HG02588 (cell line): ENCODE data around the gene KL.
A peak's percentile ranks its signal among the peaks of the same experiment; 100 is the strongest.

Experiments used
- ATAC-seq: cut with Tn5 transposase; IDR thresholded peaks from one replicate; pipeline ENCODE4 v1.9.1; 2021; ENCODE audit warnings: mild to moderate bottlenecking, moderate library complexity; ENCODE audit not compliant: unreplicated experiment

The KL gene

DNA sequence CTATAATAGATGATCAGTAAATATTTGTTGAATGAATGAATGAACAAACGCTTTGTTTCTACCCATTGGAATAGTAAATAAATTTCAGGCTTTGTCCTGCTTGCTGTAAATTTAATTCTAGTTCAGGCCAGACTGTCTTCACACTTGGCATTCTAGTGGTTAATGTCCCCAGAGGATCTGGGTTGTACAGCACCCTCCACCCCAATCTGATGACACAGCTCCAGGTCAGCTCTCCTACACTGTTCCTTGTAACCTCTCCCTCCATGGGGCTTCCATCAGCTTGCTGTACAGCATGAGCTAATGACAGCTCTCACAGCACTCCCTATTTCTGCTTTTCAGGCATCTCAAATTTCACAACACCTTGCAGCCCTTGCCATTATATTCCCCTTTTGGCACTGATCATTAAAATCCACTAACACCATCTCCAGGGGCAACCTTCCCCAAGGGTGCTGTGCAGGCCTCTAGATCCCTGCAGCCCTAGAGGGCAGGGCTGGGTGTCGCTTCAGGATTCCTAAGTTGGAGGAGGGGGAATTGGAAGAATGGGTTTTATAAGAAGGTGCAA is 12.7 kb upstream of the KL start:
- ATAC-seq = no peak

DNA sequence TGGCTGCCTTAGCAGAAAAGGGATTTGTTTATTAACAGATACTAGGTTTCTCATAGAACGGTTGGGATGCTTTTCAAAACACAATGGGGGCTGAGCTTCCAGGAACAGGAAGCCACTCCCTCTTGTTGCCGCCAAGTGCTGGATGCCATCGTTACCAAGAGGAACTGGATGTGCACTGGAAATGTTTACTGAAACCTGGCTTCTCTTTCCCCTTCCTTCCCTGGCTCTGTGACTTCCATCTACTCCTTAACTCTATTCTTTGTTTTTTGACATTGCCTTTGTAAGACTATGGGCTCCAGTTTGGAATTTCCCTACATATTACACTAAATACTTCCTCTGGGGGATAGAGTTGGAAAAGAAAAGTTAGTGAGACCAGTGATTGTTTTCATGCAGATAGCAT is 11.7 kb upstream of the KL start:
- no peak for ATAC-seq

DNA sequence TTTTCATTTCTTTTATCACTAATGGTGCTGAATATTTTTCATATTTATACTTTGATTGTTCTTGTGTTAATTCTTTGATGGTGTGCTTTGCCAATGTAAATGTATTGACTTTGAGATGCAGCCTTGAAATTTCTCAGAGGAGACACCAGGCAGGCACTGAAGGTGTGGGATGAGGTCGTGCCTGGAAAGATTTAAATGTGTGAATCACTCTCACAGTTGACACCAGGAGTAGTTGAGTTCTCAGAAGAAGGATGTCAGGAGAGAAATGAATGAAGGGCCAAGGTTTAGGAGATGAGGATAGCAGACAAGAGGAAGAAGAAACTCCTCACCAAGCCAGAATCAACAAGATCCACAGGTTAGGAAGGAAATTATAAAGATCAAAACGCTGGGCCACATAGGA is 10.1 kb upstream of the KL start:
- no peak for ATAC-seq

DNA sequence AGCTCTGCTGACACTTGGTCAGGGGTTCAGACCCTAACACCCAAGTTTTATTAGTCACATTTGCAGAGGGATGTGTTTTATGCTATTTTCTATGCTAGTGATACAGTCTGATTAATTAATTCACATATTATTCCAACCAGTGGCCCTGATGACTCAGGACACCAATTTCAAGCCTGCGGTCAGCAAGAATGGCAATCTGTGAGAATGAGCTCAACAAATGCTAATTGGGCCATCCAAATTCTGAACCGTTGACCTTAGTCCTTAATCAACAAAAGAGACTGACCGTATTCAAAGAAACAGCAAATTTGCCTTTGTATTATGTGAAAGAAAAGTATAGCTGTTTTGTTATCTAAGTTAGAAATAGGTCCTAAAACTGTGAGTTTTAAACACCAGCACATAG is 9.6 kb upstream of the KL start:
- ATAC-seq = no peak

DNA sequence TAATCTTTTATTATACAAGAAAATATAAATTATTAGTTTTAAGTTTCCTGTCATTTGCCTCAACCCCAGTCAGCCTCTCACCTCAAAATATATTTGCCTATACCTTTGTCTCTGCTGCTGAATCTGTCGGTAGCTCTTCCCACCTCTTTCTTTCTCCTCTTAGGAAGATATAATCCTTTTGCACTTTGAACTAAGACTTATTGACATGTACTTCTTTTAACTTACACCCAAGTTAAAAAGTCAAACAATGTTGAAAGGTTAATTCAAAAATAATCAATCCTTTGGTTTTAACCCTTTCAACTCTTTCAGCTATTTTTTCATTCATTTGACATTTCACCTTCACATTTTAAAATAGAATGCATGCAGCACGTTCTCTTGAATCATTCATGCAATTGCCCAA is 9.0 kb upstream of the KL start:
- ATAC-seq = no peak

DNA sequence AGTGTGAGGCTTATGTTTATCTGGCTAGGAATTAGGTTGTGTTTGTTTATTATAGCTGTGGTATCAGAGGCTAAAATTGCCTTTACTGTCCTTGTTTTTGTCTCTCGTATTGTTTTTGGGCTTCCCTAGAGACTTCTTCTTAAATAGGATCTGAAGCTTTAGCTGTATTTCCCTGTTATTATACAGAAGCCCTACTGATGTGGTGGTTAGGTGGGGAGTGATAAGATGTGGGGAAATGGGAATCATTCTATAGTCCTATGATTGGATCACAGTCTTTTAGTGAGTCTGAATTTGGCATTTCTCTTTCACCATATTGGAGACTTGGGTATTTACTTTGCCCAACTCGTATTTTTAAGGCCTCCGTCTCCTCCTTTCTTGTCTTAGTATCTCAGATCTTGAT is 8.3 kb upstream of the KL start:
- no peak for ATAC-seq

DNA sequence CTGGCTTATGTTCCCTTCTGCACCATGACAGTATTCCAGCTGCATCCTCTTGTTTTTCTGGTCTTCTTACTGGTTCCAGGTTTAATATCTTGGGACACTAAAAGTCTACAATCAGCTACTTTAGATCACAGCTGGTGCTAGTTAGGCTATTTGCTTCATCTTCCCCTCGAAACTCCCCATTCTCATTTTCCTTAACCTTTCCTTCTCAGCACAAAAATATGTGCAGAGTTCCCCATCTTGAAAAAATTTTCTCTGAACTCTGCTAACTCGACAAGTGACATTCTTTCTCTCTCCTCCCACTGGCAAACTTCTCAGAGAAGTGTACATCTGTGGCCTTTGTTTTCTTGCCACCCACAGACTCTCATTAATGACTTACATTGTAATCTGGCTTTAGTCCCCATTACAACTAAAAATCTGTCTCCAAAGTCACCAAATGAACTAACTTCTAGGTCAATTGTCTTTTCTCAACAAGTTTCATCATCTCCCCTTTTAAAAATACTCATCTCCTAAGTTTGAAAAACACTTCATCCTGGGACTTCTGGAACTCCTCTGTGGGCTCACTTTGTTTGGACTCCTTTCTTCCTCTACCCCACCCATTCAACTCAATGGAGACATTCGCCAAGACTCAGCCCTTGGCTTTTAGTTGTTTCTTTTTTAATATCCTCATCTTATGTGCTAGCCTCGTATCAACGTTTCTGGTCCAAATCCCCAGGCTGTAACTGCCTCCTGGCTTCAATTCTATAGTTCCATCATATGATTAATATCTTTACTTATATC is 7.1 kb upstream of the KL start:
- no peak for ATAC-seq

DNA sequence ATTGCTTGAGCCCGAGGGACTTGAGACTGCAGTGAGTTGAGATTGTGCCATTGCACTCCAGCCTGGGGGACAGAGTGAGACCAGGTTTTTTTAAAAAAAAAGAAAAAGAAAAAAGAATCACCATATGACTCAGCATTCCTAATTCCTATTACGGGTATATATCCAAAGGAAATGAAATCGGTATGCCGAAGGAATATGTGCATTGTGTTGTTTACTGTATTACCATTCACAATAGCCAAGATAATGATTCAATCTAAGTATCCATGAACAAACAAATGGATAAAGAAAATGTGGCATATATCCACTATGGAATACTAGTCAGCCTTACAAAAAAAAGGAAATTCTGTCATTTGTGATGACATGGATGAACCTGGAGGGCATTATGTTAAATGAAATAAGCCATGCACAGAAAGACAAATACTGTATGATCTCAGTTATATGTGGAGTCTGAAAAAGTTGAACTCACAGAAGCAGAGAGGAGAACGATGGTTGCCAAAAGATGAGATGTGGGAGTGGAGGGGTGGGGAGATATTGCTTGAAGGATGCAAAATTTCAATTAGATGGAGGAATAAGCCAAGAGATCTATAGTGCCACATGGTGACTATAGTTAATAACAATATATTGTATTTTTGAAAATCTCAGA is 4.3 kb upstream of the KL start:
- no peak for ATAC-seq

DNA sequence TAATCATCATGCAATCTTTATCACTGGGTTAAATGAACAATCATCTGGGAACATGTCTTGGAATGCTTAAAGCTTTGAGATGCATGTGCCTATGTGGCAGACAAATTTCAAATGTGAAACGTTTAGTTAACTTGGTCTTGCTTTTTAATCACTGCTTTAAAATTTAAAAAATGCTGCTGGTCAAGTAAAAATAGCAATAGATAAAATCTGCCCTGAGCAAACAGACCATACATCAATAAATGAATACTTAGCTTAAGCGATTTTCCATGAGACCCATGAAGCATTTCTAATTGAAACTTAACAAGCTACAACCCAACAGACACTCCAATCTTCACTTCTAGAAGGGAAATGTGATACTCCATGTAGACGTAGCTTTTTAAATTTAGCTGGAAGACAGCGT is 1.9 kb upstream of the KL start:
- ATAC-seq = no peak

DNA sequence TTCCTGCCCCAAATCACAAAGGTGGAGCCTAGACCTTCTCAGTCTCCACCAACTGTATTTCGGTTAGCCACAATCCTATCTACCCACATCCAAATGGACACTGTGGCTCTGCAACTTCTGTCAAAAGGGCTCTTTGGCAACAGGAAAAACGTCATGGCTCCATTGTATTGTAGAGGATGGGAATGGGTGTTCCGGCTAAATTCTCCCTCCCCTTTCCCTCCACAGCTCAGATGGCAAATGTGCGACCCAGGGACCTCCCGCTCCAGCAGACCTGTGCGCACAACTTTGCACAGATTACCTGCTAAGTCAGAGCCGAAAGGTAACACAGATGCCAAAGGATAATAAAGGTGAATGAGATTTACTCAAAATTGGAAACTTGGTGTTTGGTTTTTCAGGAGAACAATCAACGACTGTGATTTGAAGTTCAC is 968 bp upstream of the KL start:
- no peak for ATAC-seq

DNA sequence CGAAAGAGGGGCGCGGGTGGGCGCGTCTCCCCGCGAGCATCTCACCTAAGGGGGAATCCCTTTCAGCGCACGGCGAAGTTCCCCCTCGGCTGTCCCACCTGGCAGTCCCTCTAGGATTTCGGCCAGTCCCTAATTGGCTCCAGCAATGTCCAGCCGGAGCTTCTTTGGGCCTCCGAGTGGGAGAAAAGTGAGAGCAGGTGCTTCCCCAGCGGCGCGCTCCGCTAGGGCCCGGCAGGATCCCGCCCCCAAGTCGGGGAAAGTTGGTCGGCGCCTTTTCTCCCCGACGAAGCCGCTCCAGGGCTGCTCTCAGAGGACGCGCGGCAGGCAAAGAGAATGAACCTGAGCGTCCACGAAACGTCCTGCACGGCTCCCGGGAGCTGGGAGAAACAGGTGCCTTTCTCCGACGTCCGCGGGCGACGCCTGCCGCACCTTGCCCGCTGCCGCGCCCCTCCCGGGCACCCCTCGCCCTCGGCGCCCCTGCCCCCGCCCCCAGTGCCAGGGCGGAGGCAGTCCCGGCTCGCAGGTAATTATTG is 366 bp upstream of the KL start:
- no peak for ATAC-seq

DNA sequence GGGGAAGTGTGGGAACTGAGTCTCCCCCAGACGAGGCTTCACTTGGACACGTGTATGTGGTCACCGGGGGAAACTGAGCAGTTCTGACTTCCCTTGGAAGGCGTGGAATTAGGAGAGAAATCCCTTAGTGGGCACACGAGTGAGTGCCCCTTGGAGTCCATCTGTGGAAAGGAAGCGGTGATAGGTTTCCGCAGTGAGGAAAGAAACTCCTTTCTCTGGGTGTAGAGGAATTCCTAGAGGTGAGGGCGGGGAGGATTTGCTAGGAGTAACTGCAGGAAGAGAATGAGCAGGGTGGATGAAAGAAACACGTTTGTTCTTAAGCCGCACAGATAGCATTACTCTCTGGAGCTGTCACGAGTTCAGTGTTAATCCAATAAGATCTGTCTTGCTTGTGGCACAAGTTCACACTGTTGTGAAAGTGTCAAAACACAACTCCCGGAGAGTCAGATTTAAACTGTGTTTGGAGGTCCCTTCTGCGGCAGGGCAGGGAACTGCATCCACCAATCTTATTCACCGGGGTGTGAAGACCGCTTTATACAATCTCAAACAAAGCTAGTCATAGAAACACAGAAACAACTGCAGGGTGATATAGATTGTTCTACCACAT is 1.2 kb downstream of the KL start:
- ATAC-seq = peak; percentile 66

DNA sequence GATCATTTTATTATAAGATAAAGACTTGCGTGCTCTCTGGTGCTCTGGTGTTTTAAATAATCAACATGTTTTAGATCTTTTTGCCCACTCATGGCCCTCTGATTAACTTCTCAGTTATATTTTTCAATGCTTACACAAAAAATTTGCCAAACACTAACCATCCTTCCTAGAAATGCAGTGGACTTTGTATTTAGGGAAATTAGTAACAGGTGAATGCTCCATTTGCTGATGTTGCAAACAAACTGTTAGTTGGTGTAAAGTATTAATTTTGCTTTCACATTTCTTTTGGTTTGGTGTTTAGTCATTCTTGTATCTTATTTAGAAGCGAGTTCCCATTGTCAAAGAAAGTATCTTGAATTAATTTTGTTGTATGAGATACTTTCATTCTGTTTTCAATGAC is 2.7 kb downstream of the KL start:
- ATAC-seq = no peak

DNA sequence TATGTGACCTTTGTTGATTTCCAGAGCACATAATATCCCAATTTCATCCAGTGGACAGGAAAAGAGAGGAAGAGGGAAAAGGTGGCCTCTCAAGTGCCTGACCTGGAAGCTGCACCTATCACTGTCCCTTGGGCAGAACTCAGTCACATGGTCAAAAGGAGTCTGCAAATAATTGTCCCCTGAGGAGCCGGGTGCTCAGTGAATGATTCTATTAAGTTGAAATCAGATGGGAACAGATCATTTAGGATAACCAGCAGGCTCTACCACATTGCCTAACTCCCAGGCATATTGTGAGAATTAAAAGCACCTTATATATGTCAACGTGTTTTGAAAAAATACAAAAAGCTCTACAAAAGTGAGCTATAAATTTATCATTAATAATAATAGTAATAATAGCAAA is 6.8 kb downstream of the KL start:
- ATAC-seq = no peak

DNA sequence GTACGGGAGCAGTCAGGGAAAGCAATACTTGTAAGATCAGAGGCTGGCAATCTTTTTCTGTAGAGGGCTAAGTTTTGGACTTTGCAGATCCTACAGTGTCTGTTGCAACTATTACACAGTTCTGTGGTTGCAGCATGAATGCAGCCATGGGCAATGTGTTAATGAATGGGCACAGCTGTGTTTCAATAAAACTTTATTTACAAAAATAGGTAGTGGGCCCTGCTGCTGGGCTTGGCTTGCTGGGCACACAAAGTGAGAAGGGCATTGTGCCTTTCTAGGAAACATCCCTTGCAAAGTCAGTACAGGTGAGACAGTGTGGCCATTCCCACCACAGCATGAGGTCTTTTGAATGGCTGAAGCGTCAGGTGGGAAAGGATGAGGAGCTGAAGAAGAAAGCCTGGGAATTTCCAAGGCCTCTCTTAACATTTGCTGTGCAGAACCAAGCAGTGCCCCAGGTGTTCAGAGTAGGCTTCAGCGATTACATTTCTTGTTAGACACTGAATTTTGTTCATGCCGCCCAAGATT is 9.1 kb downstream of the KL start:
- no peak for ATAC-seq

DNA sequence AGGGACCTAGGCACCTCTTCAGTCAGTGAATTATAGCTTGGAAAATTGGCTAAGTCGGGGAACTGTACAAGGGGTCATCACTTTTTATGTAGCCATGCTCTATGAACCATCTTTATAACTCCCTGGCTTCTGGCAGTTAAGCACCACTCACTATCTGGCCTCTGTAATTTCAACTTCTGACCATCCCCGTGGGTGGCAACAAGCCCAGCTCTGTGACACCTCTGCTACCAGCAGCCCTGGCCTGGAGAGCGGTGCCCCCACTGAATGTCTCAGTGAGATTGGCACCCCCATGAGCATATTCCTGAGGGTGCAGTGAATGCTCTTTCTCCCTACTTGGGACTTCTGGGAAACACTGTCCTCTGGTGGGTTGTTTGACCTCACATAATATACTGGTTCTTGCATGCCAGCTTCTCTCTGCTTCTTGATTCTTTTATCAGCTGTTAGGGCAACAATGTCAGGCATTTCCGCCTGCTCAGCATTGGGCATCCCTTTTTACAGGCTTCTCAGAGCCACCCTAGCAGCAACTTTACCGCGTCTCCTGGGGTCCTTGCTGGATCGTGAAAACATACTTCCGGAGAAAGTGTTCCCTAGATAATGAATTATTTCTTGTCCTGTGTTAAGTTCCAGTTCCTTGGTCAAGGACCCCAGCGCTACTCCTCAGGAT is 10.4 kb downstream of the KL start:
- ATAC-seq = no peak

DNA sequence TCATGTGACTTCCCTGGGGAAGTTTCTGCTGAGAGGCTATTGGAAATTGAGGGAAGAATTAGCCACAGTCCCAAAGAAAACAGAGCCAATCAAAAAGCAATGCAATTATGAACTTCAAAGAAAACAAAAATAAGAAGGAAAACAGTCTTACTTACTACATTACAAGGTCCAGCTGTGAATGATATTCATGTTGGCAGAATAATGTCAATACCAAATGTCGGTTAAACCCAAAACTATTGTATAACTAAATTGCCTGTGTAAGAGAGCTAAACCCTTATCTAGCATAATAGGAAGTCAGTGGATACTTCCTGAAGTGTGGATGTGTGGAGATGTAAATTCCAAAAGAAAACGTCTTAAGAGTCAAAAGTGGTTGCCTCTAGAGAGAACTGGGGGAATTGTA is 12.4 kb downstream of the KL start:
- ATAC-seq = no peak

DNA sequence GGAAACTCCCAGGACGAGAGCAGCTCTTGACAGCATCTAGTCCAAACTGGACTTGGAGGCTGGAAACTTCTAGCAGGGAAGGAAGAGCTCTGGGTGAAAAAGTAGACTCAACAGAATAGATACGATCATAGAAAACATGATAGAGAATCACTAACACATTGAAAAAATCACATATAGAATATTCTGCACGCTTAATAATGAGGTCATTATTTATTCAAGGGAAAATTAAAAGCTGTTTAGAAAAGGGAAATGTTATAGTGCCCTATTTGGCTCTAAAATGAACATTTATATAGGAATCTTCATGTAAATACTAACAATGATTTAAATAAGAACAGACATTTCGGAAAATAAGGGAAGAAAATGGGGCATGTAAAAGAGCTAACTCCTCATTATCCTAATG is 15.1 kb downstream of the KL start:
- ATAC-seq = no peak

DNA sequence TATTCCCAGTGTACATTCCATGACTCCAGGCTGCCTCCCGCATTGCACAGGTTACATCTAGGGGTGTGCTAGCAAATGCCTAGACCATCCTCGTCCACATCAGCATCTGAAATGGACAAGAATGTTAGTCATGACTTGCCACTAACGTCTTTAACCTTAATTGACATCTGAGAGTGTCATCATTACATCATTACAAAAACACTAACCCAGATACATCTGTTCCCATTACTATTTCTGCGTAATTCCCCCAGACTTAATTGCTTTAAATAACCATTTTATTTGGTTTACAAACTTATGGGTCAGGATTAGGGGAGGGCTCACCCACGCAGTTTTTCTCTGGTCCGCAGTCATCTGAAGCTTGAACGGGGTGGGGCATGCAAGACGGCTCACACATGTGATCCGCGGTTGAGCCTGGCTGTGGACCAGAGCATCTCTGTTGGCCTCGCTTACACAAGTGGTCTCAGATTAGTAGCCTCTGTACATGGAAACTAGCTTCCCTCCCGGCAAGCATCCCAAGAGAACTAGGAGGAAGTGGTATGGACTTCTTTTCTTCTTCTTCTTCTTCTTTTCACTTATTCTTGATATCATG is 15.9 kb downstream of the KL start:
- ATAC-seq = no peak

DNA sequence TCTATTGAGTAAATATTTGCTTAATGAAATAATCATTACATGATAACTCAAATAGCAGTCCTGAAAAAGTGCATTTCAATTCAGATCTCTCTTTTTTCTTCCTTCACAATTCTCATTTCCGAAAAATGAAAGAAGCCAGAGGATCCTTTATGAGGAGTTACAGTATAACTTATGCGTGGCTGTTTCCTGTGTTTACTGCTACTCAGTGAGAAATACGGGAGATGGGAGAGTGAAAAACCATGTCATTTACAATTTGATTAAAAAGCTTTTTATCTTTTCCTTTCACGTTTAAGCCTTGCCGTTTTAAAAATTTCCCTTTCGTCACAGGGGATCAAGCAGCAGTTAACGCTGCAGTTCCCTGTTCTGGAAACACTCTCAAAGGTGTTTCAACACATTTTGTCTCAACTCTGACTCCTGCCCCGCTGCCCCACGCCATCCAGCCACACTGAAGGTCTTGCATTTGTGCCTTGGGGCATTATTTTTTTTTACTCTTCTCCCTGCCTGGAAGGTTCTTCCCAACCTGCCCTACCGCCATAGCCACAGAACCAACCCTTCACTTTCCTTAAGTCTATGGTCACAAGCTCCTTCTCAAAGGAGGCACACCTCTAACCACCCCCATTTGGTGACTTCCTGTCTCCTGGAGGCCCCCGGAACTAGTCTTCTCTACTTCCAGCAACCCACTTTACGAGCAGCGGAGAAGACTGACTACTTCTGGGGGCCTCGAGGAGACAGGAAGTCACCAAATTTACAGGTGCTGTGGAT is 17.0 kb downstream of the KL start:
- peak; percentile 95 for ATAC-seq
